CD4-positive, alpha-beta memory T cell (primary cell): ENCODE results near the gene NAA11. TPM values are rescaled to one million over a fixed set of nuclear protein-coding genes. Genes with fewer than 3 reads are reported as not detected.

Experiments
- CTCF ChIA-PET: fragments of 350-600 bp; sonication (Branson Sonifier 250); formaldehyde crosslinking; loops from one replicate; lab custom pipeline; 2021; ENCODE audit warnings: inconsistent platforms; ENCODE audit not compliant: partially characterized antibody; lab: Charles Lee
- POLR2A ChIA-PET: fragments of 350-600 bp; sonication (Branson Sonifier 250); formaldehyde crosslinking; loops from one replicate; lab custom pipeline; 2021; ENCODE audit not compliant: partially characterized antibody; lab: Charles Lee
- DNase-seq, 5 donors: peaks; one replicate each; pipeline versions ENCODE4 v3.0.0 to v3.0.0-alpha.2; 2020 to 2022; ENCODE audit warnings: mixed read lengths in 1 of 5
- H3K27ac ChIP-seq: one replicate; pipeline ENCODE4 v1.7.0; 2013; ENCODE audit warnings: low read depth, low read length
- H3K27me3 ChIP-seq: 2 replicates; pipeline ENCODE4 v1.7.0; 2013; ENCODE audit warnings: mild to moderate bottlenecking, low read length, moderate library complexity; ENCODE audit not compliant: insufficient read depth
- H3K36me3 ChIP-seq: 2 replicates; pipeline ENCODE4 v1.7.0; 2013; ENCODE audit warnings: mild to moderate bottlenecking, low read length, moderate library complexity; ENCODE audit not compliant: insufficient read depth
- H3K4me1 ChIP-seq: 2 replicates; pipeline ENCODE4 v1.7.0; 2013; ENCODE audit warnings: mild to moderate bottlenecking, low read length, moderate library complexity; ENCODE audit not compliant: insufficient read depth
- H3K4me3 ChIP-seq, 2 donors: one replicate each; pipeline ENCODE4 v1.7.0; 2013; ENCODE audit warnings: low read length in 2 of 2, mild to moderate bottlenecking in 1 of 2
- H3K9me3 ChIP-seq, 2 donors: one replicate each; pipeline ENCODE4 v1.7.0; 2013; ENCODE audit warnings: low read length in 2 of 2, control low read depth in 1 of 2; ENCODE audit not compliant: control insufficient read depth in 1 of 2
- H3K27ac Mint-ChIP-seq, 7 donors: one replicate each; pipeline ENCODE4 v1.8.0; 2020 to 2021; ENCODE audit warnings: mixed read lengths in 7 of 7, mild to moderate bottlenecking in 6 of 7, inconsistent platforms in 3 of 7, moderate library complexity in 3 of 7
- H3K27me3 Mint-ChIP-seq, 2 donors: one replicate each; pipeline ENCODE4 v1.8.0; 2020 to 2021; ENCODE audit warnings: mixed read lengths in 2 of 2
- H3K36me3 Mint-ChIP-seq, 2 donors: one replicate each; pipeline ENCODE4 v1.8.0; 2020 to 2021; ENCODE audit warnings: mixed read lengths in 2 of 2, inconsistent platforms in 1 of 2, mild to moderate bottlenecking in 1 of 2
- H3K4me1 Mint-ChIP-seq, 4 donors: one replicate each; pipeline ENCODE4 v1.8.0; 2020 to 2021; ENCODE audit warnings: mixed read lengths in 4 of 4, mild to moderate bottlenecking in 1 of 4
- H3K4me3 Mint-ChIP-seq, 8 donors: one replicate each; pipeline ENCODE4 v1.8.0; 2020 to 2021; ENCODE audit warnings: mixed read lengths in 8 of 8, mild to moderate bottlenecking in 7 of 8, moderate library complexity in 6 of 8, inconsistent platforms in 3 of 8
- H3K9me3 Mint-ChIP-seq, 8 donors: one replicate each; pipeline ENCODE4 v1.8.0; 2020 to 2021; ENCODE audit warnings: mixed read lengths in 8 of 8, mild to moderate bottlenecking in 5 of 8, inconsistent platforms in 3 of 8, moderate library complexity in 1 of 8
- intact Hi-C: fragments of 100-400 bp; cut with micrococcal nuclease; formaldehyde crosslinking; loops from one replicate; pipeline ENCODE4 v1.15.1; 2023
- polyA plus RNA-seq, 2 donors: library from polyadenylated mRNA; unstranded; fragments of 300-500 nt; fragmentation: Illumina TruSeq; gene quantifications; one replicate each; pipeline ENCODE4 v1.2.3, GENCODE V29; 2021
- total RNA-seq, 2 experiments: library from RNA; stranded (reverse); gene quantifications; one replicate each; pipeline ENCODE4 v1.2.3, GENCODE V29; 2021

NAA11 gene
- total RNA-seq (not detected), polyA plus RNA-seq (not detected)

GRCh38 chr4:79325864-79326328, at the start of gene NAA11:
NAA11 (minus strand) TSS chr4:79326061; CDS start chr4:79325877, 184 bp downstream.
- peaks cover 0 to 1% (median 0%) of the 10 kb centered on the region in 4 donors for H3K4me1 Mint-ChIP-seq
- H3K4me3 Mint-ChIP-seq: no peak within 1 kb of the TSS
- intact Hi-C loops: no loop called here
- H3K27ac ChIP-seq: no peak within 1 kb of the TSS
- H3K27ac Mint-ChIP-seq: no peak within 1 kb of the TSS
- CTCF ChIA-PET: no interaction called here
- H3K9me3 ChIP-seq: no peaks in the 10 kb centered on the region
- H3K27me3 Mint-ChIP-seq: peaks cover 0 to 2% of the 10 kb centered on the region in 2 donors
- POLR2A ChIA-PET: no interaction called here
- no peak for DNase-seq
- no peaks in the 10 kb centered on the region for H3K36me3 ChIP-seq
- no peaks in the 10 kb centered on the region for H3K27me3 ChIP-seq
- H3K9me3 Mint-ChIP-seq: peaks cover 0 to 9% (median 2%) of the 10 kb centered on the region in 8 donors
- H3K4me3 ChIP-seq: no peak within 1 kb of the TSS
- no peaks in the 10 kb centered on the region for H3K4me1 ChIP-seq
- H3K36me3 Mint-ChIP-seq: no peaks in the 10 kb centered on the region

- Histone ChIP-seq H3K27me3 (no peaks in the 10 kb centered on the region), H3K4me1 (no peaks in the 10 kb centered on the region), H3K27ac (no peak overlapping the region), H3K4me3 (no peak overlapping the region), H3K36me3 (no peaks in the 10 kb centered on the region), H3K9me3 (no peaks in the 10 kb centered on the region)
- DNase-seq: no peak
- Mint-ChIP-seq H3K4me3 (no peak overlapping the region), H3K27me3 (no peaks in the 10 kb centered on the region), H3K9me3 (peaks cover 0 to 2% (median 0%) of the 10 kb centered on the region in 8 donors), H3K4me1 (no peaks in the 10 kb centered on the region), H3K36me3 (no peaks in the 10 kb centered on the region), H3K27ac (no peak overlapping the region)
- ChIA-PET CTCF (no interaction called here), POLR2A (no interaction called here)
- intact Hi-C loops: no loop called here
These were observed 44.2 kb upstream of the NAA11 start for GRCh38 chr4:79370026-79370425.

- H3K27ac ChIP-seq: no peak overlapping the region
- Mint-ChIP-seq H3K9me3 (peaks cover 0 to 2% (median 0%) of the 10 kb centered on the region in 8 donors), H3K27ac (no peak overlapping the region), H3K4me3 (no peak overlapping the region), H3K36me3 (no peaks in the 10 kb centered on the region), H3K27me3 (no peaks in the 10 kb centered on the region), H3K4me1 (no peaks in the 10 kb centered on the region)
- intact Hi-C loops: no loop called here
- no peak overlapping the region for H3K4me3 ChIP-seq
- no peaks in the 10 kb centered on the region for H3K27me3 ChIP-seq
- H3K36me3 ChIP-seq: no peaks in the 10 kb centered on the region
- H3K4me1 ChIP-seq: no peaks in the 10 kb centered on the region
- no peaks in the 10 kb centered on the region for H3K9me3 ChIP-seq
- POLR2A ChIA-PET: no interaction called here
- no peak for DNase-seq
- CTCF ChIA-PET: interaction anchor here (1.8 kb wide), 1 partner anchor 13 kb away, joined by 3 read pairs; no protein-coding TSS in a partner anchor
These were observed 41.2 kb upstream of the NAA11 start for GRCh38 chr4:79367096-79367495.

- Histone ChIP-seq H3K4me1 (no peaks in the 10 kb centered on the region), H3K36me3 (no peaks in the 10 kb centered on the region), H3K27ac (no peak overlapping the region), H3K4me3 (no peak overlapping the region), H3K27me3 (no peaks in the 10 kb centered on the region), H3K9me3 (no peaks in the 10 kb centered on the region)
- no peak for DNase-seq
- ChIA-PET CTCF (interaction anchor here (1.8 kb wide), 1 partner anchor 12 kb away, joined by 3 read pairs; no protein-coding TSS in a partner anchor), POLR2A (no interaction called here)
- Mint-ChIP-seq H3K4me1 (no peaks in the 10 kb centered on the region), H3K4me3 (no peak overlapping the region), H3K27me3 (no peaks in the 10 kb centered on the region), H3K27ac (no peak overlapping the region), H3K36me3 (no peaks in the 10 kb centered on the region), H3K9me3 (peaks cover 0 to 2% (median 0%) of the 10 kb centered on the region in 8 donors)
- intact Hi-C loops: no loop called here
These were observed 40.6 kb upstream of the NAA11 start for GRCh38 chr4:79366422-79366821.

GRCh38 chr4:79364061-79364460, 38.2 kb upstream of the NAA11 start:
- intact Hi-C loops: no loop called here
- Mint-ChIP-seq H3K36me3 (no peaks in the 10 kb centered on the region), H3K9me3 (peaks cover 0 to 2% (median 0%) of the 10 kb centered on the region in 8 donors), H3K4me3 (no peak overlapping the region), H3K4me1 (no peaks in the 10 kb centered on the region), H3K27ac (no peak overlapping the region), H3K27me3 (no peaks in the 10 kb centered on the region)
- DNase-seq: no peak
- Histone ChIP-seq H3K9me3 (no peaks in the 10 kb centered on the region), H3K27ac (no peak overlapping the region), H3K4me1 (no peaks in the 10 kb centered on the region), H3K4me3 (no peak overlapping the region), H3K27me3 (no peaks in the 10 kb centered on the region), H3K36me3 (no peaks in the 10 kb centered on the region)
- ChIA-PET CTCF (no interaction called here), POLR2A (no interaction called here)

GRCh38 chr4:79362626-79363025, 36.8 kb upstream of the NAA11 start:
- intact Hi-C loops: no loop called here
- Mint-ChIP-seq H3K4me3 (no peak overlapping the region), H3K9me3 (no peaks in the 10 kb centered on the region), H3K27me3 (no peaks in the 10 kb centered on the region), H3K4me1 (no peaks in the 10 kb centered on the region), H3K27ac (no peak overlapping the region), H3K36me3 (no peaks in the 10 kb centered on the region)
- CTCF ChIA-PET: no interaction called here
- no peaks in the 10 kb centered on the region for H3K27me3 ChIP-seq
- no peaks in the 10 kb centered on the region for H3K9me3 ChIP-seq
- no peak for DNase-seq
- H3K4me1 ChIP-seq: no peaks in the 10 kb centered on the region
- H3K4me3 ChIP-seq: no peak overlapping the region
- POLR2A ChIA-PET: no interaction called here
- H3K27ac ChIP-seq: no peak overlapping the region
- no peaks in the 10 kb centered on the region for H3K36me3 ChIP-seq

- H3K4me1 Mint-ChIP-seq: no peaks in the 10 kb centered on the region
- POLR2A ChIA-PET: no interaction called here
- CTCF ChIA-PET: no interaction called here
- no peak for DNase-seq
- no peak overlapping the region for H3K4me3 Mint-ChIP-seq
- Histone ChIP-seq H3K36me3 (no peaks in the 10 kb centered on the region), H3K27ac (no peak overlapping the region), H3K27me3 (no peaks in the 10 kb centered on the region), H3K9me3 (no peaks in the 10 kb centered on the region), H3K4me1 (no peaks in the 10 kb centered on the region), H3K4me3 (no peak overlapping the region)
- H3K27ac Mint-ChIP-seq: no peak overlapping the region
- no peaks in the 10 kb centered on the region for H3K36me3 Mint-ChIP-seq
- intact Hi-C loops: no loop called here
- no peaks in the 10 kb centered on the region for H3K9me3 Mint-ChIP-seq
- H3K27me3 Mint-ChIP-seq: no peaks in the 10 kb centered on the region
These were observed 34.1 kb upstream of the NAA11 start for GRCh38 chr4:79360006-79360405.

- H3K27ac ChIP-seq: no peak overlapping the region
- intact Hi-C loops: no loop called here
- ChIA-PET POLR2A (no interaction called here), CTCF (no interaction called here)
- H3K4me3 Mint-ChIP-seq: no peak overlapping the region
- H3K9me3 ChIP-seq: no peaks in the 10 kb centered on the region
- H3K4me1 ChIP-seq: no peaks in the 10 kb centered on the region
- H3K27me3 Mint-ChIP-seq: no peaks in the 10 kb centered on the region
- H3K36me3 ChIP-seq: no peaks in the 10 kb centered on the region
- H3K4me1 Mint-ChIP-seq: no peaks in the 10 kb centered on the region
- H3K36me3 Mint-ChIP-seq: no peaks in the 10 kb centered on the region
- no peaks in the 10 kb centered on the region for H3K27me3 ChIP-seq
- no peak overlapping the region for H3K4me3 ChIP-seq
- H3K9me3 Mint-ChIP-seq: no peaks in the 10 kb centered on the region
- DNase-seq: no peak
- H3K27ac Mint-ChIP-seq: no peak overlapping the region
These were observed 32.6 kb upstream of the NAA11 start for GRCh38 chr4:79358438-79358837.
